HCT116 (cell line): ENCODE measurements around the gene NXN. TPM values are rescaled to one million over a fixed set of nuclear protein-coding genes. Genes with fewer than 3 reads are reported as not detected.

Experiments
- ATAC-seq: fragments of 200-7000 bp; cut with Tn5 transposase; 2 replicates; pipeline ENCODE4 v1.9.1; 2020; ENCODE audit warnings: mild to moderate bottlenecking, moderate library complexity
- BruUV-seq: library from RNA; stranded (reverse); fragments of 400-500 nt; replicated peaks from 2 replicates; lab custom pipeline; 2021; lab: Mats Ljungman, UMichigan
- CTCF ChIA-PET: fragments of 300-600 bp; sonication (Branson Sonifier 250); formaldehyde crosslinking; loops from one replicate; lab custom pipeline; 2021; ENCODE audit warnings: antibody characterized with exemption; lab: Charles Lee
- POLR2A ChIA-PET: fragments of 300-600, 350-600 bp; sonication (Branson Sonifier 250); formaldehyde crosslinking; loops from one replicate; lab custom pipeline; 2021; ENCODE audit warnings: antibody characterized with exemption; lab: Charles Lee
- RAD21 ChIA-PET, 2 experiments: fragments of 300-600 bp; sonication (Branson Sonifier 250); formaldehyde crosslinking; loops; one replicate each; lab custom pipeline; 2023; ENCODE audit warnings: low total read pairs in 2 of 2; ENCODE audit not compliant: uncharacterized antibody in 2 of 2, unreplicated experiment in 2 of 2, low non-redundant PET in 1 of 2; lab: Charles Lee
- DNase-seq: peaks from one replicate; pipeline ENCODE4 v3.0.0-alpha.2; 2010; ENCODE audit warnings: low read depth, low spot score
- H2AFZ ChIP-seq: fragments of 200-600 bp; shearing (Covaris generic), sonication (generic); 2 replicates; pipeline ENCODE4 v1.6.1; 2017; ENCODE audit warnings: low read depth, mixed run types, mixed read lengths, antibody characterized with exemption, low read length; ENCODE audit not compliant: poor library complexity, severe bottlenecking
- H3K27ac ChIP-seq: 2 replicates; pipeline ENCODE4 v1.5.1; 2012; ENCODE audit warnings: low read depth, low read length
- H3K27me3 ChIP-seq: fragments of 200-600 bp; sonication (generic); 2 replicates; pipeline ENCODE4 v1.6.1; 2016; ENCODE audit warnings: mixed run types, low read length, mixed read lengths; ENCODE audit not compliant: insufficient read depth
- H3K36me3 ChIP-seq, 2 experiments: fragments of 200-500 bp in 1 of 2; fragments of 200-600 bp in 1 of 2; sonication (Bioruptor generic) in 1 of 2; sonication (generic) in 1 of 2; 2 replicates each; pipeline versions ENCODE4 v1.5.1 to v1.6.1; 2014 to 2016; ENCODE audit warnings: low read length in 2 of 2, inconsistent platforms in 1 of 2, mixed read lengths in 1 of 2, mixed run types in 1 of 2; ENCODE audit not compliant: insufficient read depth in 2 of 2, control insufficient read depth in 1 of 2
- H3K4me1 ChIP-seq, 2 experiments: fragments of 200-600 bp in 1 of 2; sonication (generic) in 1 of 2; 2 replicates each; pipeline versions ENCODE4 v1.5.1 to v1.6.1; 2012 to 2017; ENCODE audit warnings: low read length in 2 of 2, inconsistent platforms in 1 of 2, mild to moderate bottlenecking in 1 of 2, mixed read lengths in 1 of 2, mixed run types in 1 of 2, moderate library complexity in 1 of 2; ENCODE audit not compliant: insufficient read depth in 2 of 2, control insufficient read depth in 1 of 2
- H3K4me2 ChIP-seq: fragments of 200-600 bp; sonication (generic); 2 replicates; pipeline ENCODE4 v1.6.1; 2017; ENCODE audit warnings: mixed run types, low read length, mixed read lengths
- H3K4me3 ChIP-seq, 2 experiments: fragments of 200-600 bp in 1 of 2; sonication (generic) in 1 of 2; replicated peaks in 1 of 2; 2 replicates each; pipeline ENCODE4 v1.5.1; 2011 to 2016; ENCODE audit warnings: low read length in 2 of 2, control low read depth in 1 of 2, low read depth in 1 of 2, mild to moderate bottlenecking in 1 of 2, mixed read lengths in 1 of 2, mixed run types in 1 of 2
- H3K79me2 ChIP-seq: fragments of 200-600 bp; sonication (generic); 2 replicates; pipeline ENCODE4 v1.6.1; 2017; ENCODE audit warnings: mild to moderate bottlenecking, mixed run types, low read length, moderate library complexity, mixed read lengths; ENCODE audit not compliant: insufficient read depth
- H3K9ac ChIP-seq: fragments of 200-600 bp; sonication (generic); 2 replicates; pipeline ENCODE4 v1.6.1; 2016; ENCODE audit warnings: low read length, mixed read lengths
- H3K9me2 ChIP-seq: fragments of 200-600 bp; sonication (generic), shearing (Covaris generic); 2 replicates; pipeline ENCODE4 v1.6.1; 2017; ENCODE audit warnings: mixed run types, mild to moderate bottlenecking, moderate library complexity; ENCODE audit not compliant: insufficient read depth
- H3K9me3 ChIP-seq, 2 experiments: fragments of 200-500 bp in 1 of 2; fragments of 200-600 bp in 1 of 2; sonication (Bioruptor generic) in 1 of 2; sonication (generic) in 1 of 2; 2 replicates each; pipeline ENCODE4 v1.6.1; 2014 to 2017; ENCODE audit warnings: low read length in 2 of 2, mixed read lengths in 2 of 2, inconsistent platforms in 1 of 2, low read depth in 1 of 2, mild to moderate bottlenecking in 1 of 2, mixed run types in 1 of 2, moderate library complexity in 1 of 2; ENCODE audit not compliant: control insufficient read depth in 1 of 2, insufficient read depth in 1 of 2
- H4K20me1 ChIP-seq: fragments of 200-600 bp; sonication (generic), shearing (Covaris generic); 2 replicates; pipeline ENCODE4 v1.6.1; 2017; ENCODE audit warnings: mixed run types, mild to moderate bottlenecking, moderate library complexity; ENCODE audit not compliant: insufficient read depth
- CBX3 ChIP-seq: IDR thresholded peaks from 2 replicates; pipeline ENCODE4 v1.6.1; 2012; ENCODE audit warnings: low read depth
- EZH2 ChIP-seq: fragments of 200-600 bp; sonication (generic); IDR thresholded peaks from 2 replicates; pipeline ENCODE4 v1.6.1; 2017; ENCODE audit warnings: antibody characterized with exemption, mixed run types
- EZH2phosphoT487 ChIP-seq: fragments of 200-600 bp; IDR thresholded peaks from 2 replicates; pipeline ENCODE4 v1.6.1; 2018; ENCODE audit warnings: antibody characterized with exemption, borderline replicate concordance
- JUND ChIP-seq: IDR thresholded peaks from 2 replicates; pipeline ENCODE4 v1.6.1; 2012
- MAX ChIP-seq: IDR thresholded peaks from 2 replicates; pipeline ENCODE4 v1.6.1; 2012
- POLR2A ChIP-seq: IDR thresholded peaks from 2 replicates; pipeline ENCODE4 v1.7.0; 2011; ENCODE audit warnings: borderline replicate concordance; ENCODE audit not compliant: insufficient read depth, insufficient read length; ENCODE audit errors: extremely low read depth
- POLR2AphosphoS5 ChIP-seq: IDR thresholded peaks from 2 replicates; pipeline ENCODE4 v1.6.1; 2011; ENCODE audit warnings: mild to moderate bottlenecking, low read depth, low read length, moderate library complexity
- SIN3A ChIP-seq: IDR thresholded peaks from 2 replicates; pipeline ENCODE4 v1.6.1; 2012; ENCODE audit warnings: low read depth
- SP1 ChIP-seq: IDR thresholded peaks from 2 replicates; pipeline ENCODE4 v1.6.1; 2012; ENCODE audit warnings: low read depth
- SRF ChIP-seq: IDR thresholded peaks from 2 replicates; pipeline ENCODE4 v1.6.1; 2012; ENCODE audit warnings: low read depth
- ZFX ChIP-seq: fragments of 450-650 bp; IDR thresholded peaks from 2 replicates; pipeline ENCODE4 v1.6.1; 2017
- ZNF274 ChIP-seq: fragments of 200-500 bp; sonication (Bioruptor generic); IDR thresholded peaks from 2 replicates; pipeline ENCODE4 v1.6.1; 2014; ENCODE audit warnings: mild to moderate bottlenecking, low read depth, low read length, inconsistent platforms
- intact Hi-C: fragments of 100-400 bp; cut with micrococcal nuclease; formaldehyde crosslinking; loops from 2 replicates; pipeline ENCODE4 v1.10.0; 2022
- total RNA-seq: library from RNA; stranded (reverse); gene quantifications from one replicate; pipeline ENCODE4 v1.2.1, GENCODE V29; 2021; ENCODE audit not compliant: unreplicated experiment
- TF ChIP-seq, protein P1 (sequence below): IDR thresholded peaks from 2 replicates; pipeline ENCODE4 v1.6.1; 2011; ENCODE audit warnings: mild to moderate bottlenecking, low read length, moderate library complexity; ENCODE audit not compliant: insufficient replicate concordance; ENCODE audit errors: extremely low read depth

The NXN gene
- total RNA-seq, 1 experiment from 2014 or later, result 83.7 TPM

- RAD21 ChIA-PET, result no interaction called here
- no peak for DNase-seq
Observed at GRCh38 chr17:1021147-1021546, 41.6 kb upstream of the NXN start.

More at GRCh38 chr17:1021147-1021546, 41.6 kb upstream of the NXN start:
- no TSS peak for BruUV-seq
- CTCF ChIA-PET, result no interaction called here
- H3K9ac ChIP-seq, result no peak overlapping the region
- H3K9me2 ChIP-seq, result no peaks in the 10 kb centered on the region
- H3K79me2 ChIP-seq, result no peaks in the 10 kb centered on the region
- ATAC-seq, result no peak
- TF ChIP-seq EZH2phosphoT487 (no peak), MAX (no peak), JUND (no peak), CBX3 (no peak), SIN3A (no peak), POLR2A (no peak), SRF (no peak), ZFX (no peak), EZH2 (no peak), POLR2AphosphoS5 (no peak), ZNF274 (no peak), SP1 (no peak)
- TF ChIP-seq, protein P1, sequence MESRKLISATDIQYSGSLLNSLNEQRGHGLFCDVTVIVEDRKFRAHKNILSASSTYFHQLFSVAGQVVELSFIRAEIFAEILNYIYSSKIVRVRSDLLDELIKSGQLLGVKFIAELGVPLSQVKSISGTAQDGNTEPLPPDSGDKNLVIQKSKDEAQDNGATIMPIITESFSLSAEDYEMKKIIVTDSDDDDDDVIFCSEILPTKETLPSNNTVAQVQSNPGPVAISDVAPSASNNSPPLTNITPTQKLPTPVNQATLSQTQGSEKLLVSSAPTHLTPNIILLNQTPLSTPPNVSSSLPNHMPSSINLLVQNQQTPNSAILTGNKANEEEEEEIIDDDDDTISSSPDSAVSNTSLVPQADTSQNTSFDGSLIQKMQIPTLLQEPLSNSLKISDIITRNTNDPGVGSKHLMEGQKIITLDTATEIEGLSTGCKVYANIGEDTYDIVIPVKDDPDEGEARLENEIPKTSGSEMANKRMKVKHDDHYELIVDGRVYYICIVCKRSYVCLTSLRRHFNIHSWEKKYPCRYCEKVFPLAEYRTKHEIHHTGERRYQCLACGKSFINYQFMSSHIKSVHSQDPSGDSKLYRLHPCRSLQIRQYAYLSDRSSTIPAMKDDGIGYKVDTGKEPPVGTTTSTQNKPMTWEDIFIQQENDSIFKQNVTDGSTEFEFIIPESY, result no peak
- TF ChIP-seq, all 23 proteins: peak for 0
- no peaks in the 10 kb centered on the region for H3K9me3 ChIP-seq
- no peak overlapping the region for H2AFZ ChIP-seq
- H3K4me3 ChIP-seq, result no peak overlapping the region
- H4K20me1 ChIP-seq, result no peaks in the 10 kb centered on the region
- intact Hi-C loops, result no loop called here
- H3K4me2 ChIP-seq, result no peak overlapping the region
- H3K4me1 ChIP-seq, result no peaks in the 10 kb centered on the region
- no peak overlapping the region for H3K27ac ChIP-seq
- no peaks in the 10 kb centered on the region for H3K36me3 ChIP-seq
- POLR2A ChIA-PET, result no interaction called here
- no peaks in the 10 kb centered on the region for H3K27me3 ChIP-seq
